ENCODE data around the gene HDHD2. TPM values are rescaled to one million over a fixed set of nuclear protein-coding genes. Genes with fewer than 3 reads are reported as not detected.

HDHD2 gene
- total RNA-seq, 2 experiments from 2014 or later: 28.1 to 32.2 TPM

Other genes with a start within 250 kb of the HDHD2 start
- 10 to 100 TPM; 26.9 to 29.8 TPM for gene PIAS2, start 233.0 kb downstream of the HDHD2 start, total RNA-seq
- 1 to 10 TPM in 1 of 2 experiments, under 1 TPM in 1; 0.58 to 1.3 TPM for gene KATNAL2, start 232.9 kb downstream of the HDHD2 start, total RNA-seq
- gene ELOA2, start 114.9 kb downstream of the HDHD2 start, total RNA-seq: not detected
- 10 to 100 TPM; 11.1 to 12.7 TPM for gene IER3IP1, start 25.9 kb upstream of the HDHD2 start, total RNA-seq
- gene SKOR2, start 101.2 kb upstream of the HDHD2 start, total RNA-seq: not detected